HG02678 (cell line): ENCODE data around the gene HS3ST3A1.

Experiments used
- ATAC-seq: cut with Tn5 transposase; IDR thresholded peaks from one replicate; pipeline ENCODE4 v1.9.1; 2021; ENCODE audit warnings: mild to moderate bottlenecking, moderate library complexity; ENCODE audit not compliant: unreplicated experiment

HS3ST3A1 gene

GRCh38 chr17:13457783-13458182, 143.9 kb downstream of the HS3ST3A1 start:
- ATAC-seq, result no peak
